WTC11 (cell line): ENCODE measurements around the gene SCYGR4.

Experiments used
- CTCF ChIP-seq: fragments of 200-600 bp; IDR thresholded peaks from 2 replicates; pipeline ENCODE4 v1.8.0; 2022; ENCODE audit warnings: antibody characterized with exemption
- ETV6 ChIP-seq: sonication (generic); formaldehyde crosslinking; IDR thresholded peaks from 2 replicates; pipeline ENCODE4 v1.8.1; 2022; ENCODE audit warnings: mild to moderate bottlenecking, missing genetic modification reagents
- JUN ChIP-seq: sonication (generic); formaldehyde crosslinking; IDR thresholded peaks from 2 replicates; pipeline ENCODE4 v1.8.0; 2023; ENCODE audit warnings: mild to moderate bottlenecking, missing genetic modification reagents
- SP1 ChIP-seq: sonication (generic); formaldehyde crosslinking; conservative IDR thresholded peaks from 2 replicates; pipeline ENCODE4 v1.8.1; 2022; ENCODE audit warnings: missing genetic modification reagents

GRCh38 chr2:227615906-227616305 lies 1.4 kb upstream of the SCYGR4 start:
- TF ChIP-seq JUN (CRISPR knock-in tag) (no peak), SP1 (no peak), ETV6 (CRISPR knock-in tag) (no peak), CTCF (no peak)
